A673 (cell line): ENCODE measurements around the gene ACOT7. TPM values are rescaled to one million over a fixed set of nuclear protein-coding genes. Genes with fewer than 3 reads are reported as not detected.

Experiments
- BruUV-seq: library from RNA; stranded (reverse); fragments of 400-500 nt; replicated peaks from 2 replicates; lab custom pipeline; 2021; lab: Mats Ljungman, UMichigan
- CTCF ChIA-PET: fragments of 300-600 bp; sonication (Branson Sonifier 250); formaldehyde crosslinking; loops from one replicate; lab custom pipeline; 2022; ENCODE audit warnings: antibody characterized with exemption; lab: Charles Lee
- POLR2A ChIA-PET: fragments of 300-600 bp; sonication (Branson Sonifier 250); formaldehyde crosslinking; loops from one replicate; lab custom pipeline; 2022; ENCODE audit warnings: antibody characterized with exemption; ENCODE audit not compliant: low non-redundant PET; lab: Charles Lee
- DNase-seq: peaks from one replicate; pipeline ENCODE4 v3.0.0-alpha.2; 2015; ENCODE audit warnings: low spot score
- H3K27ac ChIP-seq: fragments of 200-600 bp; sonication (generic); 2 replicates; pipeline ENCODE4 v1.5.1; 2016; ENCODE audit warnings: mixed run types, low read depth, mild to moderate bottlenecking, mixed read lengths, antibody characterized with exemption, low read length; ENCODE audit not compliant: poor library complexity, severe bottlenecking
- H3K27me3 ChIP-seq: fragments of 200-600 bp; sonication (generic); replicated peaks from 2 replicates; pipeline ENCODE4 v1.6.1; 2017; ENCODE audit warnings: mixed run types, low read depth, mild to moderate bottlenecking, mixed read lengths, antibody characterized with exemption, low read length; ENCODE audit not compliant: insufficient read depth, poor library complexity
- H3K36me3 ChIP-seq: fragments of 200-600 bp; sonication (generic); 2 replicates; pipeline ENCODE4 v1.6.1; 2016; ENCODE audit warnings: mixed run types, mild to moderate bottlenecking, mixed read lengths, antibody characterized with exemption, low read length; ENCODE audit not compliant: insufficient read depth, poor library complexity, severe bottlenecking
- H3K4me1 ChIP-seq: fragments of 200-600 bp; sonication (generic); 2 replicates; pipeline ENCODE4 v1.6.1; 2017; ENCODE audit warnings: mixed run types, mild to moderate bottlenecking, mixed read lengths, antibody characterized with exemption, low read length; ENCODE audit not compliant: insufficient read depth, poor library complexity, severe bottlenecking
- H3K4me3 ChIP-seq: fragments of 200-600 bp; sonication (generic); 2 replicates; pipeline ENCODE4 v1.5.1; 2016; ENCODE audit warnings: low read depth, mixed run types, mild to moderate bottlenecking, mixed read lengths, low read length; ENCODE audit not compliant: poor library complexity, severe bottlenecking
- H3K9me3 ChIP-seq: fragments of 200-600 bp; sonication (generic); 2 replicates; pipeline ENCODE4 v1.6.1; 2016; ENCODE audit warnings: mixed run types, low read depth, mild to moderate bottlenecking, mixed read lengths, antibody characterized with exemption, low read length; ENCODE audit not compliant: poor library complexity, severe bottlenecking
- EZH2 ChIP-seq: fragments of 200-600 bp; sonication (generic); IDR thresholded peaks from 2 replicates; pipeline ENCODE4 v1.6.1; 2017; ENCODE audit warnings: borderline replicate concordance, low read depth, mild to moderate bottlenecking, mixed read lengths, antibody characterized with exemption, low read length; ENCODE audit not compliant: poor library complexity, severe bottlenecking
- intact Hi-C: fragments of 100-400 bp; cut with micrococcal nuclease; formaldehyde crosslinking; loops from one replicate; pipeline ENCODE4 v1.10.0; 2022; ENCODE audit not compliant: unreplicated experiment
- total RNA-seq: library from RNA; stranded (reverse); gene quantifications from 2 replicates; pipeline ENCODE4 v1.2.3, GENCODE V29; 2021
- TF ChIP-seq, protein P1 (sequence below): fragments of 300-800, 200-600 bp; sonication (generic); conservative IDR thresholded peaks from 2 replicates; pipeline ENCODE4 v1.5.1; 2017; ENCODE audit warnings: low read depth, mild to moderate bottlenecking, antibody characterized with exemption, low read length, moderate library complexity, mixed read lengths

ACOT7 gene
- total RNA-seq, 1 experiment from 2014 or later, result 132 TPM

DNA sequence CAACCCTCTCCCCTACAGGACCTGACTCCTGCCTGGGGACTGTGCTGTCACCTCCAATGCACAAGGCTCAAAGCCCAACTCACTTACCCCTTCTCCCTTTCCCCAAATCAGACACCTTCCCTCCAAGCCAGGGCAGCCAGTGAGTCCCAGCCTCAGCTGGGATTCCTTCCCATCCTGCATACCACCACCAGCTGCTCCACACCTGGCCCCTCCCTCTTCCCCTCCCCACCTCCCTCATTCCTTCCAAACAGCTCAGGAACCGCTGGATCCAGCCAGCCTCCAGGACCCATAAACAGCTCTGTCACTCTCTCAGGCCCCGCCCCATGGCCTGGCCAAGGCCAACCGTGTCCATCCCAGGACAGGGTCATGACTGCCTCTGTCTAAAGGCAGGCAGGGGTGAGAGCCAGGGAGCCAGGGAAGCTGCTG, 41.4 kb downstream of the ACOT7 start:
- no peaks in the 10 kb centered on the region for H3K9me3 ChIP-seq
- H3K27ac ChIP-seq, result no peak overlapping the region
- no TSS peak for BruUV-seq
- intact Hi-C loops, result no loop called here
- no peaks in the 10 kb centered on the region for H3K27me3 ChIP-seq
- TF ChIP-seq, protein P1, sequence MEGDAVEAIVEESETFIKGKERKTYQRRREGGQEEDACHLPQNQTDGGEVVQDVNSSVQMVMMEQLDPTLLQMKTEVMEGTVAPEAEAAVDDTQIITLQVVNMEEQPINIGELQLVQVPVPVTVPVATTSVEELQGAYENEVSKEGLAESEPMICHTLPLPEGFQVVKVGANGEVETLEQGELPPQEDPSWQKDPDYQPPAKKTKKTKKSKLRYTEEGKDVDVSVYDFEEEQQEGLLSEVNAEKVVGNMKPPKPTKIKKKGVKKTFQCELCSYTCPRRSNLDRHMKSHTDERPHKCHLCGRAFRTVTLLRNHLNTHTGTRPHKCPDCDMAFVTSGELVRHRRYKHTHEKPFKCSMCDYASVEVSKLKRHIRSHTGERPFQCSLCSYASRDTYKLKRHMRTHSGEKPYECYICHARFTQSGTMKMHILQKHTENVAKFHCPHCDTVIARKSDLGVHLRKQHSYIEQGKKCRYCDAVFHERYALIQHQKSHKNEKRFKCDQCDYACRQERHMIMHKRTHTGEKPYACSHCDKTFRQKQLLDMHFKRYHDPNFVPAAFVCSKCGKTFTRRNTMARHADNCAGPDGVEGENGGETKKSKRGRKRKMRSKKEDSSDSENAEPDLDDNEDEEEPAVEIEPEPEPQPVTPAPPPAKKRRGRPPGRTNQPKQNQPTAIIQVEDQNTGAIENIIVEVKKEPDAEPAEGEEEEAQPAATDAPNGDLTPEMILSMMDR, result no peak
- TF ChIP-seq EZH2, result no peak
- H3K4me3 ChIP-seq, result no peak overlapping the region
- no peaks in the 10 kb centered on the region for H3K36me3 ChIP-seq
- ChIA-PET POLR2A (no interaction called here), CTCF (no interaction called here)
- no peaks in the 10 kb centered on the region for H3K4me1 ChIP-seq
- DNase-seq, result no peak

DNA sequence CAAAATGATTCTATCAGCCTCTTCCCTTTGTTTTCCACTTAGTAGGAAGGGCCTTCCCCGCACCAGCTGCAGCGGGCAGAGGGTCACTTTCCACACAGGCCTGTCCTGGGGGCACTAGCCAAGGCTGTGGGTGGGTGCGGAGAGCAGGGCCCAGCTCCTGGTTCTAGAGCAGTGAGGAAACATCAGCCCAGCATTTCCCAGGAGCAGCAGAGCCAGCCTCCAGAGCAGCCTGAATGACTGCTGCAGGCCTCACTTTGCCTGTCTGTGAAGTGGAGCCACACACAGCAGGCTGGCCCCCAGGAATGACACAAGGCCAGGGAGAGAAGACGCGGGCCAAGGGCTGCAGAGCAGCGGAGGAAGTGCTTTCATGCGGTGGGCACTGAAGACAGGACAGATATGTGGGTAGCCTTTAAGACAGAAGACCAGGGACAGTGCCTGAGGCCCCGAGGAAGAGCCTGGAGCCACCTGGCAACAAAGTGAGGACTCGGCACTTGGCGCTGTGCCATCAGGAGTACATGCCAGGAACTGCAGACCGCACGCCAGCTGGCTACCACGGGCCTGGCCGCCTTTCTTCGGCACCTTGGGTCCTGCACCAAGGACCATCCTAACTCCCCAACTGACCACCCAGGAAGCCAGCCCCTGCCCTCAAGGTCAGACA, 42.0 kb downstream of the ACOT7 start:
- H3K4me3 ChIP-seq, result no peak overlapping the region
- no peak for DNase-seq
- H3K9me3 ChIP-seq, result no peaks in the 10 kb centered on the region
- H3K36me3 ChIP-seq, result no peaks in the 10 kb centered on the region
- H3K27me3 ChIP-seq, result no peaks in the 10 kb centered on the region
- POLR2A ChIA-PET, result no interaction called here
- BruUV-seq, result no TSS peak
- H3K4me1 ChIP-seq, result no peaks in the 10 kb centered on the region
- H3K27ac ChIP-seq, result no peak overlapping the region
- TF ChIP-seq, protein P1, result no peak
- no peak for TF ChIP-seq EZH2
- CTCF ChIA-PET, result no interaction called here
- intact Hi-C loops, result no loop called here

DNA sequence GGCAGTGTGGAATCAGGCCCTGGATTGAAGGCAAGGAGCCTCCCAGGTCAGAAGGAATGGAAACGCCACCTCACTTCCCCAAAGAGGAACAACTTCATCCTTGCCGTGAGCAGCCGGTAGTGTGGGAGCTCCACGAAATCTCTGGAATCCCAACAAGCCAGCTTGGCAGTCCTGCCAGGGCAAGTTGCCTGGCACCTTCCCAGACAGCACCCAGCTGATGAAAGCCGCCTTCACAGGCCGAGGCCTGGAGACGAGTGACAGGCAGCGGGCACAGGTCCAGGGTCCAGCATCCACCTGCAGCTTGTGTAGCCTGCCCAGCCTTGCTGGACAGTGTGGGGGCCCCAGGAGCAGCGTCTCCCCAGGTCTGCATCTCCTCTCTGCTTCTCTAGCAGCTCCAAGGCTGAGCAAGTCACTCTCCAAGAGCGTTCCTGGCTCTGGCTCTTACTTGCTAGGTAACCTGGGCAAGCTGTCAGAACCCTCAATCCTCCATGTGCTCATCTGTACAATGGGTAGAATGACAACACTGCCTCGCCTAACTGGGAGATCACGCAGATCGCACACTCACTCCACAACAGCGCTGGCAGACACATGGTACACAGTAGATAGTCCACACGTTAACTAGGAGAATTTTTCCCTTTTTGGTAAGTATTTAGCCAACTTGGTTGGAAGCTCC, 43.0 kb downstream of the ACOT7 start:
- ChIA-PET POLR2A (no interaction called here), CTCF (no interaction called here)
- H3K9me3 ChIP-seq, result no peaks in the 10 kb centered on the region
- no peak overlapping the region for H3K27ac ChIP-seq
- H3K27me3 ChIP-seq, result no peaks in the 10 kb centered on the region
- BruUV-seq, result no TSS peak
- TF ChIP-seq, protein P1, result no peak
- H3K4me1 ChIP-seq, result no peaks in the 10 kb centered on the region
- intact Hi-C loops, result no loop called here
- H3K36me3 ChIP-seq, result no peaks in the 10 kb centered on the region
- no peak for DNase-seq
- H3K4me3 ChIP-seq, result no peak overlapping the region
